Measurements from ENCODE around the gene SACM1L.

Gene SACM1L

DNA sequence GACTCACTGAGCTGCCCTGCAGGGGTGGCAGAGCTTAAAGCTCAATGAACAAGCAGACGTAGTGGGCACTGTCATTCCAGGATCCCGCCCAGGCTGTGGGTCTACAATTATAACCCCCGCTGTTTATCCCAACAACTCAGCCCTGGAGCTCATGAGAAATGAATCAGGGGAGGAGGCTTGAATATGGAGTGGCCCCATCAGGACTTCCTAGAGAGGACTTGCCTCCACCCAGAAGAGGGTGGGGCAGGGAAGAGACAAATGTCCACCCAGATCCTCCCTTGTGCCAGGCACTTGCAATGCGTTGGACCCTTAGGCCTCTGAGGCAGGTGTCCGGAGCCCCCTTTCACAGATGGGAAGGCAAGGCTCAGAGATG is 74.1 kb downstream of the SACM1L start:
- Mint-ChIP-seq H3K27me3 (ENCODE audit: low read depth, poor library complexity) (peaks cover 9% of the 10 kb centered on the region), H3K27ac (no peak overlapping the region), H3K4me1 (peaks cover 6% of the 10 kb centered on the region), H3K4me3 (no peak overlapping the region), H3K36me3 (ENCODE audit: low read depth) (no peaks in the 10 kb centered on the region), H3K9me3 (peaks cover 13% of the 10 kb centered on the region)
- TF ChIP-seq, protein P1, sequence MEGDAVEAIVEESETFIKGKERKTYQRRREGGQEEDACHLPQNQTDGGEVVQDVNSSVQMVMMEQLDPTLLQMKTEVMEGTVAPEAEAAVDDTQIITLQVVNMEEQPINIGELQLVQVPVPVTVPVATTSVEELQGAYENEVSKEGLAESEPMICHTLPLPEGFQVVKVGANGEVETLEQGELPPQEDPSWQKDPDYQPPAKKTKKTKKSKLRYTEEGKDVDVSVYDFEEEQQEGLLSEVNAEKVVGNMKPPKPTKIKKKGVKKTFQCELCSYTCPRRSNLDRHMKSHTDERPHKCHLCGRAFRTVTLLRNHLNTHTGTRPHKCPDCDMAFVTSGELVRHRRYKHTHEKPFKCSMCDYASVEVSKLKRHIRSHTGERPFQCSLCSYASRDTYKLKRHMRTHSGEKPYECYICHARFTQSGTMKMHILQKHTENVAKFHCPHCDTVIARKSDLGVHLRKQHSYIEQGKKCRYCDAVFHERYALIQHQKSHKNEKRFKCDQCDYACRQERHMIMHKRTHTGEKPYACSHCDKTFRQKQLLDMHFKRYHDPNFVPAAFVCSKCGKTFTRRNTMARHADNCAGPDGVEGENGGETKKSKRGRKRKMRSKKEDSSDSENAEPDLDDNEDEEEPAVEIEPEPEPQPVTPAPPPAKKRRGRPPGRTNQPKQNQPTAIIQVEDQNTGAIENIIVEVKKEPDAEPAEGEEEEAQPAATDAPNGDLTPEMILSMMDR (IDR thresholded peaks at IDR 0.05) = no peak
- no peak for DNase-seq

DNA sequence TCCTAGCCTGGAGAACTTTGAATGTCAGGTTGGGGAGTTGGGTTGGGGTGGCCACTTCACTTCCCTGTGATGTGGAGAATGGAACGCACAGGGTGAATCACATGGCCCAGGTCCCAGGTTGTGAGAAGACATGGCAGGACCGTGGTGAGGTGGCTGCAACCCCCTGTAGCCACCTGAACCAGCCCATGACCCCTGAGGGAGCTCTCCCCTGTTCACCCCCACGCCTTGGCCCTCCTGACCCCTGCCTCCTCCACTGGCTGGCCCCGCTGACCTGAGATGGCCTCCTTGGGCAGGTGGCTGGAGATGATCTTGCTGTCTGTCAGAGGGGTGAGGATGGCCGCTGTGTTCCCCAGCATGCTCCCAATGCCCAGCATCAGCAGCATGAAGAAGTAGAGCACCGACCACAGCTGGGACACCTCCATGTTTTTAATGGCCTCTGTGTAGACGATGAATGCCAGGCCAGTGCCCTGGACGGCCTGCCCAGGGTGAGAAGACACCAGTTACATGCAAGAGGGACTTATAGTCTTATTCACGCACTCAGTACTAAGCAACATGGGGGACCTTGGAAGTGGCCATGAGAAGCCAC is 76.2 kb downstream of the SACM1L start:
- Mint-ChIP-seq H3K4me3 (no peak overlapping the region), H3K4me1 (peaks cover 6% of the 10 kb centered on the region), H3K27me3 (ENCODE audit: low read depth, poor library complexity) (peaks cover 15% of the 10 kb centered on the region), H3K9me3 (peaks cover 13% of the 10 kb centered on the region), H3K36me3 (ENCODE audit: low read depth) (no peaks in the 10 kb centered on the region), H3K27ac (no peak overlapping the region)
- TF ChIP-seq, protein P1 (IDR thresholded peaks at IDR 0.05) = no peak
- no peak for DNase-seq

DNA sequence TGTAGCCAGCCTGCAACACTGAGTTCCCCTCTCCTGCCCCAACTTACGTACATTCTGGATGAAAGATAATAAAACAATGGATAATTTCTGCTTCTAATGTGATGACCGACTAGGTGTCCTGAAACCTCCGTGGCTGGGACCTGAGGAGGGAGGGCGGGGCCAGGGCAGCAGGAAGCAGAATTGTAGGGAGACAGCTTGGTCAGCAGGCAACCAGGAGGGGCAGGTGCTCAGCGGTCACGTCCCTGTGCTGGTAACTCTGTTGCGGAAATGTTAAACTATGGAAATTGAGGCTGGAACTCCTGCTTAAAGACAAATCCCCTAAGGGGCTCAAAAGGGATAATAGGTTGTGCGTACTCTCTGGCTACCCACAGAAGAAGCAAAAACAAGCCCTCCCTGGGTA is 76.8 kb downstream of the SACM1L start:
- no peak overlapping the region for H3K4me3 Mint-ChIP-seq
- peaks cover 6% of the 10 kb centered on the region for H3K4me1 Mint-ChIP-seq
- TF ChIP-seq, protein P1 (IDR thresholded peaks at IDR 0.05) = no peak
- no peak overlapping the region for H3K27ac Mint-ChIP-seq
- no peaks in the 10 kb centered on the region for H3K36me3 Mint-ChIP-seq (ENCODE audit: low read depth)
- peaks cover 13% of the 10 kb centered on the region for H3K9me3 Mint-ChIP-seq
- no peak for DNase-seq
- peaks cover 13% of the 10 kb centered on the region for H3K27me3 Mint-ChIP-seq (ENCODE audit: low read depth, poor library complexity)

DNA sequence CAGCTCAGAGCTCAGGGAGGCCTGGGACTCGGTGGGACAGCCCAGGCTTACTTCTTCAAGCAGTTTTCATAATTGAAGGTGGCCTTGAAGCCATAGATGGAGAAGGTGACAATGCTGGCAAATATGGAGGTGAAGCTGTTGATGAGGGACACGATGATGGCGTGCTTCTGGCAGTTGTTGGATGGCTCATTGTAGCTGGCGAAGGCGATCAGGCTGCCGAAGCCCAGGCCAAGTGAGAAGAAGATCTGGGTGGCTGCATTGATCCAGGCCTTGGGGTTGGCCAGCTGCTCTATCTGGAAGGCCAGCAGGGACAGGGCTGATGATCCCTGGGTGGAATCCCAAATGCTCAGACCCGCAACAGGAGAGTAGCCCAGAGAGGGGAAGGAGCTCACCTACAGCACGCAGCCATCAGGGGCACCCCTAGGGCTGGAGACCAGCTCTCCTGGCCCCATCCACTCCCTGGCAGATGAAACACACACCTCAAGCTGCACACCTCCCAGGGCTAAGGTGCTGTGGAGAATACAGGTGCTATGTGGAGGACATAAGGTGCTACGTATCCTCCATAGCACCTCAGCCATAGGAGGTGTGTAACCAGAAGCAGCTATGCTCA is 82.1 kb downstream of the SACM1L start:
- Mint-ChIP-seq H3K27ac (no peak overlapping the region), H3K9me3 (peaks cover 12% of the 10 kb centered on the region), H3K36me3 (ENCODE audit: low read depth) (no peaks in the 10 kb centered on the region), H3K4me3 (no peak overlapping the region), H3K27me3 (ENCODE audit: low read depth, poor library complexity) (peaks cover 27% of the 10 kb centered on the region), H3K4me1 (no peaks in the 10 kb centered on the region)
- TF ChIP-seq, protein P1 (IDR thresholded peaks at IDR 0.05) = no peak
- DNase-seq = no peak

DNA sequence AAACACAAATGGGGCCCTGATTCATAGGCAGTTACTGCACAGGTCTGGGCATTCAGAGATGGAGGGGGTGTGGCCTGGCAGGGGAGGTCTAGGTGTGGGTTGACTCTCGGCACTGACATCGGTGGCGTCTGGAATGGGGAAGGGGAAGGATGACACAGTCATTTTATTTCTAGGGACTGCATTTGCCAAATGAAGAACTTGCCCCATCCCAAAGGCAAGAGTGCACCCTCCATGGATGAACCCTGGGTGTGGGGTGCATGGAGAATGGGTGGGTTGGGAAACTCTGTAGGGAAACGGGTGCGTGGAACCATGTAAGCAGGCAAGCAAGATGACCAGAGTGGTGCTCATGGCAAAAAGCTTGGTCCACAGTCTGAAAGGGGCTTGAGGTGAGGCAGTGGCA is 82.6 kb downstream of the SACM1L start:
- no peak overlapping the region for H3K27ac Mint-ChIP-seq
- H3K36me3 Mint-ChIP-seq (ENCODE audit: low read depth) = no peaks in the 10 kb centered on the region
- no peak overlapping the region for H3K4me3 Mint-ChIP-seq
- TF ChIP-seq, protein P1 (IDR thresholded peaks at IDR 0.05) = no peak
- peaks cover 7% of the 10 kb centered on the region for H3K9me3 Mint-ChIP-seq
- H3K4me1 Mint-ChIP-seq = no peaks in the 10 kb centered on the region
- DNase-seq = no peak
- peaks cover 27% of the 10 kb centered on the region for H3K27me3 Mint-ChIP-seq (ENCODE audit: low read depth, poor library complexity)

Data from nephron progenitor cell (in vitro differentiated cells).